Measurements from ENCODE around the gene SYNE1.

Gene SYNE1

GRCh38 chr6:152471456-152472265, 165.5 kb downstream of the SYNE1 start:
- no peak for TF ChIP-seq CTCF (IDR thresholded peaks at IDR 0.05; ENCODE audit: insufficient read depth, low read length)
- TF ChIP-seq POLR2AphosphoS5 (IDR thresholded peaks at IDR 0.05; ENCODE audit: low read depth), result no peak
- no peak for TF ChIP-seq GABPA (IDR thresholded peaks at IDR 0.05; ENCODE audit: low read depth)
- TF ChIP-seq SPI1 (IDR thresholded peaks at IDR 0.05; ENCODE audit: borderline replicate concordance, low read depth), result no peak
- no peak for TF ChIP-seq REST (IDR thresholded peaks at IDR 0.05; ENCODE audit: insufficient replicate concordance, low read depth)
- Histone ChIP-seq H3K27ac (replicated peaks) (no peak overlapping the region), H3K4me3 (replicated peaks; ENCODE audit: insufficient read depth, low read length) (no peak overlapping the region), H3K27me3 (ENCODE audit: insufficient read depth, poor library complexity, severe bottlenecking) (no peaks in the 10 kb centered on the region)
- DNase-seq (ENCODE audit: low read depth in 1 of 2, low spot score in 1 of 2), result no peak

- Histone ChIP-seq H3K27ac (replicated peaks) (no peak overlapping the region), H3K4me3 (replicated peaks; ENCODE audit: insufficient read depth, low read length) (no peak overlapping the region), H3K27me3 (ENCODE audit: insufficient read depth, poor library complexity, severe bottlenecking) (no peaks in the 10 kb centered on the region)
- DNase-seq (ENCODE audit: low read depth in 1 of 2, low spot score in 1 of 2), result no peak
- no peak for TF ChIP-seq POLR2AphosphoS5 (IDR thresholded peaks at IDR 0.05; ENCODE audit: low read depth)
- no peak for TF ChIP-seq GABPA (IDR thresholded peaks at IDR 0.05; ENCODE audit: low read depth)
- no peak for TF ChIP-seq CTCF (IDR thresholded peaks at IDR 0.05; ENCODE audit: insufficient read depth, low read length)
- no peak for TF ChIP-seq SPI1 (IDR thresholded peaks at IDR 0.05; ENCODE audit: borderline replicate concordance, low read depth)
- TF ChIP-seq REST (IDR thresholded peaks at IDR 0.05; ENCODE audit: insufficient replicate concordance, low read depth), result no peak
These were observed 174.0 kb downstream of the SYNE1 start for GRCh38 chr6:152463164-152463563.

- no peak overlapping the region for H3K27ac ChIP-seq (replicated peaks)
- H3K27me3 ChIP-seq (ENCODE audit: insufficient read depth, poor library complexity, severe bottlenecking), result no peaks in the 10 kb centered on the region
- no peak for DNase-seq (ENCODE audit: low read depth in 1 of 2, low spot score in 1 of 2)
- H3K4me3 ChIP-seq (replicated peaks; ENCODE audit: insufficient read depth, low read length), result no peak overlapping the region
- TF ChIP-seq REST (IDR thresholded peaks at IDR 0.05; ENCODE audit: insufficient replicate concordance, low read depth) (no peak), GABPA (IDR thresholded peaks at IDR 0.05; ENCODE audit: low read depth) (no peak), CTCF (IDR thresholded peaks at IDR 0.05; ENCODE audit: insufficient read depth, low read length) (no peak), POLR2AphosphoS5 (IDR thresholded peaks at IDR 0.05; ENCODE audit: low read depth) (no peak), SPI1 (IDR thresholded peaks at IDR 0.05; ENCODE audit: borderline replicate concordance, low read depth) (no peak)
These were observed 174.4 kb downstream of the SYNE1 start for GRCh38 chr6:152462716-152463115.

Measured in HL-60 (cell line).